GM20000 (cell line): ENCODE results near the gene DTX4.
A peak's percentile ranks its signal among the peaks of the same experiment; 100 is the strongest.

Source experiments
- DNase-seq: peaks from one replicate; pipeline ENCODE4 v3.0.0; 2012; ENCODE audit warnings: low spot score
- CTCF ChIP-seq: IDR thresholded peaks from 2 replicates; pipeline ENCODE4 v1.5.1; 2012; ENCODE audit warnings: mild to moderate bottlenecking, control low read depth; ENCODE audit errors: extremely low read depth, missing control alignments

Gene DTX4

GRCh38 chr11:59181746-59182456, 10.0 kb downstream of the DTX4 start:
- no peak for TF ChIP-seq CTCF
- DNase-seq = no peak

GRCh38 chr11:59182457-59183151, 10.7 kb downstream of the DTX4 start:
- no peak for TF ChIP-seq CTCF
- no peak for DNase-seq

GRCh38 chr11:59183771-59184170, 11.8 kb downstream of the DTX4 start:
- no peak for TF ChIP-seq CTCF
- DNase-seq = no peak

GRCh38 chr11:59184691-59185339, 12.9 kb downstream of the DTX4 start:
- DNase-seq = no peak
- no peak for TF ChIP-seq CTCF

- no peak for TF ChIP-seq CTCF
- DNase-seq = no peak
These were observed 13.5 kb downstream of the DTX4 start for GRCh38 chr11:59185386-59185945.

DNA sequence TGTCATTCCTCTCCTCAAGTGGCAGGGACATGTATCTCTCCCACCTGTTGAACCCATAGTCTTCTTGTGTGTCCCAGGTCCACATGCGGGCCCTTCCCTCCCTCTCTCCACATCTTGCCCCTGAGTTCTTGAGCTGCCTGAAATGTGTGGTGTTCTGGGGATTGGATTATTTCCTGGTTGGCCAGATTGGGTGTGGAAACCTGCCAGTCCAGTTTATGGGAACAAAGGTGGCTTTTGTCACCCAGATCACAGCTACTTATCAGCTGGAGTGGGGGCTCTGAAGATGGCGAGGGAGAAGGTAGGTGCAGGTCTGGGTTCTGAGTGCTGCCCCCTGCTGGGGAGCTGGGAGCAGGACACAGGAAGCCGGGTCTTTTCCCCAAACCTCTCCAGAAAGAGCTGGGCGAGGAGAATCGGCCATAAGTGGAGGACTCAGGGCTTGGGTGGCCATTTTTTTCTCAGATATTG, 14.2 kb downstream of the DTX4 start:
- TF ChIP-seq CTCF = peak; percentile 84
- DNase-seq = peak; percentile 80

DNA sequence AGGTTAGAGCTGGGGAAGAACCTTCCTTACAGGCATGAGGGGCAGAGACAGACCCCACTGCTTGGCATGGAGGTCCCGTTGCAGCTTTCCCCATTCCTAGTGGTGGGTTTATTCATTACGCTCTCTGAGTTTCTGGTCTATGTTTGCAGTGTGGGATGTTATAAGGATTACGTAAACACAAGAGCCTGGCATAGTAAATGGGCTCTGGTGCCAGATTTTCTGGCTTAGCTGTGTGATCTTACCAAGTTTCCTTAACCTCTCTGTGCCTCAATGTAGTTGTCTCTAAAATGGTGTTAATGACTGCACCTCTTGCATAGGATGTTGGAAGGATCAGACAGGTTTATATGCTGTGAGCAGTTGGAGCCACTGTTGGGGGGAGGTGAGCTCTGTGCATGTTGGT, 15.1 kb downstream of the DTX4 start:
- no peak for TF ChIP-seq CTCF
- DNase-seq = no peak
